Panc1 (cell line): ENCODE data around the gene IRF6.

ENCODE experiments used
- POLR2AphosphoS5 ChIP-seq: IDR thresholded peaks from 2 replicates; pipeline ENCODE4 v1.6.1; 2012; ENCODE audit warnings: mild to moderate bottlenecking, low read depth, low read length, moderate library complexity
- SIN3A ChIP-seq: IDR thresholded peaks from 2 replicates; pipeline ENCODE4 v1.6.1; 2012; ENCODE audit warnings: low read depth, mild to moderate bottlenecking, low read length, moderate library complexity, borderline replicate concordance; ENCODE audit not compliant: insufficient read depth
- TCF7L2 ChIP-seq: IDR thresholded peaks from 2 replicates; pipeline ENCODE4 v1.6.1; 2011; ENCODE audit warnings: mild to moderate bottlenecking, low read depth, low read length, inconsistent platforms
- TF ChIP-seq, protein P1 (sequence below): fragments of 450-650 bp; IDR thresholded peaks from 2 replicates; pipeline ENCODE4 v1.5.1; 2017; ENCODE audit warnings: mild to moderate bottlenecking
- TF ChIP-seq, protein P2 (sequence below), 2 experiments: IDR thresholded peaks; 2 replicates each; pipeline ENCODE4 v1.6.1; 2011 to 2012; ENCODE audit warnings: low read depth in 2 of 2, control low read depth in 1 of 2, low read length in 1 of 2, mild to moderate bottlenecking in 1 of 2, moderate library complexity in 1 of 2; ENCODE audit not compliant: insufficient read depth in 1 of 2

DNA sequence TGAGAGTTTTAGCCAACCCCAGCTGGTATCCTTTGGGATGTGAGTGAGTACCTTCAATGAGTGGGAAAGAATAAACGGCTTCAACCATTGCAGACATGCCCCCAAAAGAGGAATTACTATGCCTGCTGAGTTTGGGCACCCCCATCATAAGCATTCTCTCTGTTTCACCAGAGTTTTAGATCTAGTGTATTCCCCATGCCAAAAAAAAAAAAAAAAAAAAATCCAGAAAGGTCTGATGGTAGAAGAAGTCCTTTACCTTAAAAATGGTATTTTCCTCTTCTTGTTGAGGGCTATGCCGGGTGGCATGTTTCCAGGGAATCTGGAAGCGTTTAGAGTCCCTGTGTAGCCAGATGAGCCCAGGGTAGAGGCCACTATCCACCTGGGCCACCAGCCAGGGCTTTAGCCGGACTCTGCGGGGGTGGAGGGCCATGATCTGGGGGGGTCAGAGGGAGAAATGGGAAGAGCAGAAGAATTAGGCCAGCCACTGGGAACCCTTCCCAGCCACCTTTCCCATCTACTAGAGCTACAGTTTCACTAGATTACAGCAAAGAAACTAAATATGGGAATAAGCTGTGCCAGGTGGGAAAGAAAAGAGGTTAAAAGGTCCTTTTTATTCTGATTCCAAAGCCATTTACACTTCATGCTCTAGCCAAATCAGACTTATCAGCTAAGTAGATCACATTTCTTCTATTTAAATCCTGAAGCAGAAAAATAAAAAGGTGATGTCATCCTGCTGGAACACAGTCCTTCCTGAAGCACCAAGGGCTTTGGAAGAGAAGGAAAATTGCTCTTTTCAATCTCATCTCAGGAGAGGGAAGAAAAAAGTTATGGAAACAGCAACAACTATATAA, 4.7 kb downstream of the IRF6 start:
- TF ChIP-seq, protein P1, sequence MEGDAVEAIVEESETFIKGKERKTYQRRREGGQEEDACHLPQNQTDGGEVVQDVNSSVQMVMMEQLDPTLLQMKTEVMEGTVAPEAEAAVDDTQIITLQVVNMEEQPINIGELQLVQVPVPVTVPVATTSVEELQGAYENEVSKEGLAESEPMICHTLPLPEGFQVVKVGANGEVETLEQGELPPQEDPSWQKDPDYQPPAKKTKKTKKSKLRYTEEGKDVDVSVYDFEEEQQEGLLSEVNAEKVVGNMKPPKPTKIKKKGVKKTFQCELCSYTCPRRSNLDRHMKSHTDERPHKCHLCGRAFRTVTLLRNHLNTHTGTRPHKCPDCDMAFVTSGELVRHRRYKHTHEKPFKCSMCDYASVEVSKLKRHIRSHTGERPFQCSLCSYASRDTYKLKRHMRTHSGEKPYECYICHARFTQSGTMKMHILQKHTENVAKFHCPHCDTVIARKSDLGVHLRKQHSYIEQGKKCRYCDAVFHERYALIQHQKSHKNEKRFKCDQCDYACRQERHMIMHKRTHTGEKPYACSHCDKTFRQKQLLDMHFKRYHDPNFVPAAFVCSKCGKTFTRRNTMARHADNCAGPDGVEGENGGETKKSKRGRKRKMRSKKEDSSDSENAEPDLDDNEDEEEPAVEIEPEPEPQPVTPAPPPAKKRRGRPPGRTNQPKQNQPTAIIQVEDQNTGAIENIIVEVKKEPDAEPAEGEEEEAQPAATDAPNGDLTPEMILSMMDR, result no peak
- no peak for TF ChIP-seq SIN3A
- TF ChIP-seq POLR2AphosphoS5, result no peak
- TF ChIP-seq, protein P2, sequence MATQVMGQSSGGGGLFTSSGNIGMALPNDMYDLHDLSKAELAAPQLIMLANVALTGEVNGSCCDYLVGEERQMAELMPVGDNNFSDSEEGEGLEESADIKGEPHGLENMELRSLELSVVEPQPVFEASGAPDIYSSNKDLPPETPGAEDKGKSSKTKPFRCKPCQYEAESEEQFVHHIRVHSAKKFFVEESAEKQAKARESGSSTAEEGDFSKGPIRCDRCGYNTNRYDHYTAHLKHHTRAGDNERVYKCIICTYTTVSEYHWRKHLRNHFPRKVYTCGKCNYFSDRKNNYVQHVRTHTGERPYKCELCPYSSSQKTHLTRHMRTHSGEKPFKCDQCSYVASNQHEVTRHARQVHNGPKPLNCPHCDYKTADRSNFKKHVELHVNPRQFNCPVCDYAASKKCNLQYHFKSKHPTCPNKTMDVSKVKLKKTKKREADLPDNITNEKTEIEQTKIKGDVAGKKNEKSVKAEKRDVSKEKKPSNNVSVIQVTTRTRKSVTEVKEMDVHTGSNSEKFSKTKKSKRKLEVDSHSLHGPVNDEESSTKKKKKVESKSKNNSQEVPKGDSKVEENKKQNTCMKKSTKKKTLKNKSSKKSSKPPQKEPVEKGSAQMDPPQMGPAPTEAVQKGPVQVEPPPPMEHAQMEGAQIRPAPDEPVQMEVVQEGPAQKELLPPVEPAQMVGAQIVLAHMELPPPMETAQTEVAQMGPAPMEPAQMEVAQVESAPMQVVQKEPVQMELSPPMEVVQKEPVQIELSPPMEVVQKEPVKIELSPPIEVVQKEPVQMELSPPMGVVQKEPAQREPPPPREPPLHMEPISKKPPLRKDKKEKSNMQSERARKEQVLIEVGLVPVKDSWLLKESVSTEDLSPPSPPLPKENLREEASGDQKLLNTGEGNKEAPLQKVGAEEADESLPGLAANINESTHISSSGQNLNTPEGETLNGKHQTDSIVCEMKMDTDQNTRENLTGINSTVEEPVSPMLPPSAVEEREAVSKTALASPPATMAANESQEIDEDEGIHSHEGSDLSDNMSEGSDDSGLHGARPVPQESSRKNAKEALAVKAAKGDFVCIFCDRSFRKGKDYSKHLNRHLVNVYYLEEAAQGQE (IDR thresholded peaks at IDR 0.05; ENCODE audit: insufficient read depth in 1 of 2, low read depth in 2 of 2, low read length in 1 of 2), result no peak
- no peak for TF ChIP-seq TCF7L2
